OCI-LY1 (cell line): ENCODE measurements around the gene MMP14.

ENCODE experiments used
- H2AFZ ChIP-seq: fragments of 200-600 bp; sonication (generic), shearing (Covaris generic); 2 replicates; pipeline ENCODE4 v1.6.0; 2014; ENCODE audit warnings: antibody characterized with exemption, mild to moderate bottlenecking, low read length
- H3F3A ChIP-seq: fragments of 200-600 bp; sonication (generic), shearing (Covaris generic); 2 replicates; pipeline ENCODE4 v1.6.0; 2014; ENCODE audit warnings: mild to moderate bottlenecking, antibody characterized with exemption, low read length, moderate library complexity; ENCODE audit not compliant: insufficient read depth
- H3K27ac ChIP-seq: fragments of 200-600 bp; sonication (generic); 2 replicates; pipeline ENCODE4 v1.5.1; 2014; ENCODE audit warnings: low read length, mixed run types, mild to moderate bottlenecking, low read depth; ENCODE audit not compliant: poor library complexity, severe bottlenecking
- H3K27me3 ChIP-seq: fragments of 200-600 bp; sonication (generic); 2 replicates; pipeline ENCODE4 v1.6.0; 2014; ENCODE audit warnings: antibody characterized with exemption, mild to moderate bottlenecking, low read length, moderate library complexity; ENCODE audit not compliant: insufficient read depth
- H3K36me3 ChIP-seq: fragments of 200-600 bp; sonication (generic); 2 replicates; pipeline ENCODE4 v1.6.1; 2014; ENCODE audit warnings: mild to moderate bottlenecking, antibody characterized with exemption, low read length, moderate library complexity, mixed read lengths; ENCODE audit not compliant: insufficient read depth
- H3K4me1 ChIP-seq: fragments of 200-600 bp; sonication (generic); 2 replicates; pipeline ENCODE4 v1.5.1; 2014; ENCODE audit warnings: mild to moderate bottlenecking, low read length, moderate library complexity; ENCODE audit not compliant: insufficient read depth, severe bottlenecking
- H3K4me2 ChIP-seq: fragments of 200-600 bp; sonication (generic), shearing (Covaris generic); 2 replicates; pipeline ENCODE4 v1.6.1; 2014; ENCODE audit warnings: low read length
- H3K4me3 ChIP-seq: fragments of 200-600 bp; sonication (generic); 2 replicates; pipeline ENCODE4 v1.5.1; 2014; ENCODE audit warnings: low read length, low read depth, mild to moderate bottlenecking, mixed read lengths; ENCODE audit not compliant: poor library complexity, severe bottlenecking
- H3K79me2 ChIP-seq: fragments of 200-600 bp; shearing (Covaris generic); 2 replicates; pipeline ENCODE4 v1.6.1; 2016; ENCODE audit warnings: mixed run types, low read length, mixed read lengths; ENCODE audit not compliant: insufficient read depth
- H3K9ac ChIP-seq: fragments of 200-600 bp; sonication (generic), shearing (Covaris generic); 2 replicates; pipeline ENCODE4 v1.6.1; 2014; ENCODE audit warnings: mild to moderate bottlenecking, low read length, mixed read lengths
- H3K9me2 ChIP-seq: fragments of 200-600 bp; sonication (generic), shearing (Covaris generic); 2 replicates; pipeline ENCODE4 v1.6.1; 2014; ENCODE audit warnings: low read depth, mild to moderate bottlenecking, low read length, mixed read lengths
- H3K9me3 ChIP-seq: fragments of 200-600 bp; shearing (Covaris generic); 2 replicates; pipeline ENCODE4 v1.6.1; 2014; ENCODE audit warnings: low read length, mixed read lengths
- H4K20me1 ChIP-seq: fragments of 200-600 bp; sonication (generic), shearing (Covaris generic); 2 replicates; pipeline ENCODE4 v1.6.0; 2016; ENCODE audit warnings: mild to moderate bottlenecking, low read length; ENCODE audit not compliant: insufficient read depth
- CTCF ChIP-seq: fragments of 200-600 bp; sonication (generic), shearing (Covaris generic); IDR thresholded peaks from 2 replicates; pipeline ENCODE4 v1.5.1; 2017; ENCODE audit warnings: mild to moderate bottlenecking, antibody characterized with exemption, low read length, moderate library complexity, mixed read lengths
- EZH2 ChIP-seq: fragments of 200-600 bp; sonication (generic), shearing (Covaris generic); IDR thresholded peaks from 2 replicates; pipeline ENCODE4 v1.8.0; 2017; ENCODE audit warnings: borderline replicate concordance, mixed run types, mild to moderate bottlenecking, antibody characterized with exemption, low read length, moderate library complexity, mixed read lengths

Gene MMP14

GRCh38 chr14:22808388-22809209, 27.8 kb upstream of the MMP14 start:
- H3K4me2 ChIP-seq = no peak overlapping the region
- no peaks in the 10 kb centered on the region for H3K79me2 ChIP-seq
- H3K36me3 ChIP-seq = no peaks in the 10 kb centered on the region
- H3K27ac ChIP-seq = peak overlapping the region; percentile 3
- H3K4me1 ChIP-seq = peaks cover 36% of the 10 kb centered on the region
- no peaks in the 10 kb centered on the region for H3K27me3 ChIP-seq
- TF ChIP-seq CTCF (no peak), EZH2 (no peak)
- H3K9ac ChIP-seq = no peak overlapping the region
- no peaks in the 10 kb centered on the region for H3K9me2 ChIP-seq
- no peak overlapping the region for H2AFZ ChIP-seq
- H4K20me1 ChIP-seq = no peaks in the 10 kb centered on the region
- H3F3A ChIP-seq = no peaks in the 10 kb centered on the region
- no peak overlapping the region for H3K4me3 ChIP-seq
- H3K9me3 ChIP-seq = no peaks in the 10 kb centered on the region

- Histone ChIP-seq H3K27me3 (no peaks in the 10 kb centered on the region), H4K20me1 (no peaks in the 10 kb centered on the region), H3K4me3 (no peak overlapping the region), H2AFZ (no peak overlapping the region), H3K79me2 (no peaks in the 10 kb centered on the region), H3K9me3 (no peaks in the 10 kb centered on the region), H3K36me3 (no peaks in the 10 kb centered on the region), H3K27ac (no peak overlapping the region), H3K9me2 (no peaks in the 10 kb centered on the region), H3K4me1 (peaks cover 50% of the 10 kb centered on the region), H3F3A (no peaks in the 10 kb centered on the region), H3K9ac (no peak overlapping the region), H3K4me2 (no peak overlapping the region)
- TF ChIP-seq EZH2 = no peak
- no peak for TF ChIP-seq CTCF
Observed at GRCh38 chr14:22811722-22812121, 24.7 kb upstream of the MMP14 start.

- Histone ChIP-seq H2AFZ (no peak overlapping the region), H3K27ac (peak overlapping the region; percentile 6), H3K27me3 (no peaks in the 10 kb centered on the region), H4K20me1 (no peaks in the 10 kb centered on the region), H3K4me3 (peak overlapping the region; percentile 3), H3K9me3 (no peaks in the 10 kb centered on the region), H3K4me2 (peak overlapping the region; percentile 5; the same call in 1 of the 2 replicates), H3K4me1 (peaks cover 43% of the 10 kb centered on the region), H3K9ac (no peak overlapping the region), H3F3A (no peaks in the 10 kb centered on the region), H3K36me3 (no peaks in the 10 kb centered on the region), H3K79me2 (no peaks in the 10 kb centered on the region), H3K9me2 (no peaks in the 10 kb centered on the region)
- TF ChIP-seq EZH2 = no peak
- peak; percentile 25; the same call in 1 of the 2 replicates for TF ChIP-seq CTCF
Observed at GRCh38 chr14:22812744-22813143, 23.6 kb upstream of the MMP14 start.
